Hepatocyte (in vitro differentiated cells): ENCODE data around the gene PLXNB2.

Experiments
- EZH2 ChIP-seq: fragments of 200-600 bp; sonication (generic); IDR thresholded peaks from 2 replicates; pipeline ENCODE4 v1.6.1; 2016; ENCODE audit warnings: antibody characterized with exemption, mild to moderate bottlenecking, borderline replicate concordance
- EZH2phosphoT487 ChIP-seq: fragments of 200-600 bp; sonication (generic); IDR thresholded peaks from one replicate; pipeline ENCODE4 v1.6.1; 2018; ENCODE audit warnings: antibody characterized with exemption, mild to moderate bottlenecking, low read depth, moderate library complexity; ENCODE audit not compliant: unreplicated experiment, severe bottlenecking
- TF ChIP-seq, protein P1 (sequence below): fragments of 200-600 bp; sonication (generic); IDR thresholded peaks from 2 replicates; pipeline ENCODE4 v1.5.1; 2016; ENCODE audit warnings: antibody characterized with exemption, mild to moderate bottlenecking; ENCODE audit not compliant: poor library complexity

DNA sequence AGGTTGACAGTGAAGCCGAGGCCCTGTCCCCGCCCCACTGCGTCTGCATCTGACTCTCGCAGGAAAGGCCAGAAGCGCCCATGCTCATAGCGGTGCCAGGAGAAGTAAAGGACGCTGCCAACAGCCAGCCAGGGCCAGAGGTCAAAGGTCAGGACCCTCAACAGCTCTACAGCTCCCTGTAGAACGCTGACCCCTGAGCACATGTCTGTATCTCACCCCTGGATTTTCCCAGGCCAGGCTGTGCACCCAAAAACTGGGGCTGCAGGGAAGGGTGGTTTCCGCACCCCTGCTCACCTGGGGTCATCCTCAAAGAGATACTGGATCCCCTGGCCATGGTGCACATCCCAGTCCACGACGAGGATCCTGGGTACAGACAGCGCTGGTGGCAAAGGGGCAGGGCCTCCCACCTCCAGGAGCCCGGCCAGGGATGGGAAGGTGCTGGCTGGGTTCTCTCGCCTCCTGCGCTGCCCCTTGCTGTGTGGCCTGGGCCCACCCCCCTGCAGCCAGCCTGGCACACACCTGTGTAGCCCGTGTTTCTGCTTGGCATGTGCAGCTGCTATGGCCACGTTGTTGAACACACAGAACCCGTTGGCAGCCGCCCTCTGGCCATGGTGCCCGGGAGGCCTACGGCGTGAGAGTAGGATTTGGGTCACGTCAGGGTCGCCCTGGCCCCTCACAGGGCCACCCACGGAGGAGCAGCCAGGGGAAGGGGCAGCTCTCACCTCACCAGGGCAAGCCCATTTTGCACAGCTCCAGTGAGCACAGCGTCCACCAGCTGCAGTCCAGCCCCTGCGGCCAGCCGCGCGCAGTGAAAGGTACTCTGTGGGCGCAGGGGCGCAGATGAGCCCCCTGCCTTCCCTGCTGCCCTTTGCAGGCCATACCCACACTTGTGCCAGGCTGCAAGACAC lies 57.9 kb downstream of the PLXNB2 start:
- TF ChIP-seq, protein P1, sequence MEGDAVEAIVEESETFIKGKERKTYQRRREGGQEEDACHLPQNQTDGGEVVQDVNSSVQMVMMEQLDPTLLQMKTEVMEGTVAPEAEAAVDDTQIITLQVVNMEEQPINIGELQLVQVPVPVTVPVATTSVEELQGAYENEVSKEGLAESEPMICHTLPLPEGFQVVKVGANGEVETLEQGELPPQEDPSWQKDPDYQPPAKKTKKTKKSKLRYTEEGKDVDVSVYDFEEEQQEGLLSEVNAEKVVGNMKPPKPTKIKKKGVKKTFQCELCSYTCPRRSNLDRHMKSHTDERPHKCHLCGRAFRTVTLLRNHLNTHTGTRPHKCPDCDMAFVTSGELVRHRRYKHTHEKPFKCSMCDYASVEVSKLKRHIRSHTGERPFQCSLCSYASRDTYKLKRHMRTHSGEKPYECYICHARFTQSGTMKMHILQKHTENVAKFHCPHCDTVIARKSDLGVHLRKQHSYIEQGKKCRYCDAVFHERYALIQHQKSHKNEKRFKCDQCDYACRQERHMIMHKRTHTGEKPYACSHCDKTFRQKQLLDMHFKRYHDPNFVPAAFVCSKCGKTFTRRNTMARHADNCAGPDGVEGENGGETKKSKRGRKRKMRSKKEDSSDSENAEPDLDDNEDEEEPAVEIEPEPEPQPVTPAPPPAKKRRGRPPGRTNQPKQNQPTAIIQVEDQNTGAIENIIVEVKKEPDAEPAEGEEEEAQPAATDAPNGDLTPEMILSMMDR, result no peak
- no peak for TF ChIP-seq EZH2
- no peak for TF ChIP-seq EZH2phosphoT487
